Spleen (tissue), 11 donors: ENCODE data around the gene ATP1B3. TPM values are rescaled to one million over a fixed set of nuclear protein-coding genes. Genes with fewer than 3 reads are reported as not detected.

ENCODE experiments used
- DNase-seq: peaks from one replicate; pipeline ENCODE4 v3.0.0-alpha.2; 2020
- H3K27ac ChIP-seq, 8 donors: fragments of 200-600 bp; sonication (generic) in 7 of 8; 1 replicate in 4 of 8; 2 replicates in 4 of 8; pipeline versions ENCODE4 v1.5.0 to v1.8.0; 2016 to 2021; ENCODE audit warnings: inconsistent platforms in 4 of 8, mild to moderate bottlenecking in 4 of 8, moderate library complexity in 1 of 8
- H3K27me3 ChIP-seq, 7 donors: fragments of 200-600 bp; sonication (generic) in 6 of 7; replicated peaks in 1 of 7; 1 replicate in 4 of 7; 2 replicates in 3 of 7; pipeline versions ENCODE4 v1.5.0 to v1.8.0; 2016 to 2021; ENCODE audit warnings: inconsistent platforms in 3 of 7, mild to moderate bottlenecking in 1 of 7
- H3K36me3 ChIP-seq, 6 donors: fragments of 200-600 bp; sonication (generic) in 5 of 6; 1 replicate in 4 of 6; 2 replicates in 2 of 6; pipeline versions ENCODE4 v1.5.0 to v1.8.0; 2016 to 2021; ENCODE audit warnings: inconsistent platforms in 2 of 6
- H3K4me1 ChIP-seq, 6 donors: fragments of 200-600 bp; sonication (generic) in 5 of 6; 1 replicate in 3 of 6; 2 replicates in 3 of 6; pipeline versions ENCODE4 v1.5.0 to v1.8.0; 2016 to 2021; ENCODE audit warnings: inconsistent platforms in 3 of 6
- H3K4me3 ChIP-seq, 8 donors: fragments of 200-600 bp; sonication (generic) in 7 of 8; 1 replicate in 4 of 8; 2 replicates in 4 of 8; pipeline versions ENCODE4 v1.5.0 to v1.8.0; 2016 to 2021; ENCODE audit warnings: inconsistent platforms in 4 of 8, mild to moderate bottlenecking in 4 of 8, moderate library complexity in 2 of 8
- H3K9me3 ChIP-seq, 8 donors: fragments of 200-600 bp; sonication (generic) in 7 of 8; 1 replicate in 4 of 8; 2 replicates in 4 of 8; pipeline versions ENCODE4 v1.5.0 to v1.8.0; 2016 to 2021; ENCODE audit warnings: inconsistent platforms in 4 of 8
- CTCF ChIP-seq, 11 experiments: fragments of 200-600 bp in 7 of 11; fragments of 450-650 bp in 4 of 11; sonication (generic) in 4 of 11; IDR thresholded peaks in 8 of 11; conservative IDR thresholded peaks in 3 of 11; 1 replicate in 7 of 11; 2 replicates in 4 of 11; pipeline versions ENCODE4 v1.4.0 to v1.8.0; 2016 to 2021; ENCODE audit warnings: antibody characterized with exemption in 11 of 11, inconsistent platforms in 4 of 11, mild to moderate bottlenecking in 1 of 11
- POLR2A ChIP-seq, 3 donors: fragments of 450-650 bp; IDR thresholded peaks; one replicate each; pipeline ENCODE4 v1.5.1; 2017; ENCODE audit warnings: antibody characterized with exemption in 3 of 3, mild to moderate bottlenecking in 1 of 3
- POLR2AphosphoS5 ChIP-seq, 3 donors: sonication (generic); formaldehyde crosslinking; IDR thresholded peaks; one replicate each; pipeline ENCODE4 v1.5.1; 2017; ENCODE audit warnings: antibody characterized with exemption in 3 of 3
- WGBS, 5 donors: extraction: QIAGEN DNeasy Blood & Tissue Kit in 3 of 5; methylation state at CpG; one replicate each; pipeline versions ENCODE4 v1.1.5 to v1.1.7; 2013 to 2018; 5-methylcytosine and 5-hydroxymethylcytosine counted together
- intact Hi-C: fragments of 100-400 bp; cut with DNase I; formaldehyde crosslinking; loops from one replicate; pipeline ENCODE4 v1.15.0; 2023; ENCODE audit warnings: low total_unique reads
- polyA plus RNA-seq, 3 donors: library from polyadenylated mRNA; stranded (reverse); fragments of 200-250 nt; gene quantifications; one replicate each; pipeline ENCODE4 v1.2.1, GENCODE V29; 2013
- total RNA-seq, 7 donors: library from RNA; depleted of rRNA in 3 of 7; stranded (reverse); fragments of >200 nt in 3 of 7; fragmentation: NEBNext Ultra II Directional in 4 of 7; extraction: Animal tissue kit (Norgen Biotek cat#: 25700) in 4 of 7; gene quantifications; one replicate each; pipeline versions ENCODE4 v1.1.0 to v1.2.1, GENCODE V29; 2016 to 2021
- donor health status: healthy with polysubstance abuse.
- donor health status: DM: no; HTN: no; CAD: no; lungs with moderate emphysema.
- donor health status: DM: no; HTN: no; CAD: no.
- donor health status: Bipolar disorder and iron deficiency.
- donor health status: healthy.
- donor health status: DM: no; HTN: no; CAD: no.
- donor health status: DM: yes; HTN: yes; CAD: no.

ATP1B3 gene
- total and polyA plus RNA-seq, 10 donors = 35.7 to 80.1 (median 66.4) TPM

- TF ChIP-seq CTCF (IDR thresholded peaks at IDR 0.05 in 8 of 11, conservative IDR thresholded peaks at IDR 0.05 in 3 of 11) (no peak), POLR2AphosphoS5 (IDR thresholded peaks at IDR 0.05) (no peak), POLR2A (IDR thresholded peaks at IDR 0.05) (no peak)
- H3K27me3 ChIP-seq = no peaks in the 10 kb centered on the region
- H3K4me1 ChIP-seq = peaks cover 0 to 34% (median 2%) of the 10 kb centered on the region in 6 donors
- intact Hi-C loops = no loop called here
- H3K9me3 ChIP-seq = no peaks in the 10 kb centered on the region
- H3K27ac ChIP-seq = no peak overlapping the region
- no peak overlapping the region for H3K4me3 ChIP-seq
- H3K36me3 ChIP-seq = no peaks in the 10 kb centered on the region
- 86 to 100% (median 90%) methylated on average over 1 of the region's 1 CpG for WGBS, 5 donors
- DNase-seq = no peak
These were observed 21.8 kb upstream of the ATP1B3 start for GRCh38 chr3:141854599-141854998.

DNA sequence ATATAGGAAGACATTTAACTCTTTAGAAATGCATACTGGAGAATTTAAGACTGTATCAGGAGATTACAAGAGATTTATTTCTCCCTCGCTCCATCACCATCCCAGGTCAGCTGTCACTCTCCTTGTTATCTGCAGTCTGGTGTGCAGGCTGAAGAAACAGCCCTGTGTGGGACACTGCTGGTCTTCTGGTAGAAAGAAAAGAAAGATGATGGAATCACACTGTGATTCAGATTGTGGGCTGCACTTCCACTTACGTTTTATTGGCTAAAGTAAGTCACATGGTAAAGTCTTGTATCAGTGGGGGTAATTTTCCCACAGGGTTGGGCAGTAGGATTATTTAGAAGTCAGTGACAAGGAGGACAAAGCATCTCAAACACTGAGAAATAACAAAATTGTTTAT, 18.1 kb upstream of the ATP1B3 start:
- H3K9me3 ChIP-seq = no peaks in the 10 kb centered on the region
- H3K27ac ChIP-seq = no peak overlapping the region
- WGBS, 5 donors = 79 to 90% (median 88%) methylated on average over 2 of the region's 2 CpGs
- DNase-seq = no peak
- peaks cover 0 to 24% (median 5%) of the 10 kb centered on the region in 6 donors for H3K4me1 ChIP-seq
- TF ChIP-seq POLR2AphosphoS5 (IDR thresholded peaks at IDR 0.05) (no peak), CTCF (IDR thresholded peaks at IDR 0.05 in 8 of 11, conservative IDR thresholded peaks at IDR 0.05 in 3 of 11) (no peak), POLR2A (IDR thresholded peaks at IDR 0.05) (no peak)
- no peaks in the 10 kb centered on the region for H3K36me3 ChIP-seq
- H3K4me3 ChIP-seq = no peak overlapping the region
- no peaks in the 10 kb centered on the region for H3K27me3 ChIP-seq
- intact Hi-C loops = no loop called here

GRCh38 chr3:141859651-141860050, 16.8 kb upstream of the ATP1B3 start:
- peak overlapping the region in 1 of 8 donors; percentile 38 for H3K27ac ChIP-seq
- no peaks in the 10 kb centered on the region for H3K36me3 ChIP-seq
- H3K4me1 ChIP-seq = peaks cover 0 to 17% (median 5%) of the 10 kb centered on the region in 6 donors
- H3K27me3 ChIP-seq = no peaks in the 10 kb centered on the region
- no peak for DNase-seq
- no peak overlapping the region for H3K4me3 ChIP-seq
- H3K9me3 ChIP-seq = no peaks in the 10 kb centered on the region
- WGBS, 5 donors = 72 to 84% (median 75%) methylated on average over 4 of the region's 4 CpGs
- TF ChIP-seq CTCF (IDR thresholded peaks at IDR 0.05 in 8 of 11, conservative IDR thresholded peaks at IDR 0.05 in 3 of 11) = no peak
- TF ChIP-seq POLR2AphosphoS5 (IDR thresholded peaks at IDR 0.05) = no peak
- TF ChIP-seq POLR2A (IDR thresholded peaks at IDR 0.05) = no peak
- intact Hi-C loops = no loop called here

- no peaks in the 10 kb centered on the region for H3K9me3 ChIP-seq
- peak overlapping the region in 2 of 8 donors; percentile 3 to 38 for H3K27ac ChIP-seq
- H3K27me3 ChIP-seq = no peaks in the 10 kb centered on the region
- DNase-seq = no peak
- no peaks in the 10 kb centered on the region for H3K36me3 ChIP-seq
- H3K4me3 ChIP-seq = no peak overlapping the region
- no peak for TF ChIP-seq CTCF (IDR thresholded peaks at IDR 0.05 in 8 of 11, conservative IDR thresholded peaks at IDR 0.05 in 3 of 11)
- no peak for TF ChIP-seq POLR2A (IDR thresholded peaks at IDR 0.05)
- no peak for TF ChIP-seq POLR2AphosphoS5 (IDR thresholded peaks at IDR 0.05)
- WGBS, 5 donors = 65 to 95% (median 78%) methylated on average over 2 of the region's 2 CpGs
- peaks cover 0 to 17% (median 5%) of the 10 kb centered on the region in 6 donors for H3K4me1 ChIP-seq
- intact Hi-C loops = no loop called here
These were observed 16.3 kb upstream of the ATP1B3 start for GRCh38 chr3:141860086-141860669.
